Osteocyte (in vitro differentiated cells): Measurements from ENCODE around the gene RAB11FIP2. TPM values are rescaled to one million over a fixed set of nuclear protein-coding genes. Genes with fewer than 3 reads are reported as not detected.

Source experiments
- DNase-seq: peaks from one replicate; pipeline ENCODE4 v3.0.0; 2021; ENCODE audit warnings: mixed read lengths; ENCODE audit not compliant: unreplicated experiment; ENCODE audit errors: extremely low spot score
- H3K27ac Mint-ChIP-seq: one replicate; pipeline ENCODE4 v1.8.0; 2021; ENCODE audit warnings: mild to moderate bottlenecking, mixed read lengths; ENCODE audit not compliant: unreplicated experiment
- H3K27me3 Mint-ChIP-seq: one replicate; pipeline ENCODE4 v1.8.0; 2021; ENCODE audit warnings: mixed read lengths; ENCODE audit not compliant: unreplicated experiment
- H3K36me3 Mint-ChIP-seq: one replicate; pipeline ENCODE4 v1.8.0; 2021; ENCODE audit warnings: mixed read lengths; ENCODE audit not compliant: unreplicated experiment
- H3K4me1 Mint-ChIP-seq: one replicate; pipeline ENCODE4 v1.8.0; 2021; ENCODE audit warnings: mixed read lengths; ENCODE audit not compliant: unreplicated experiment
- H3K4me3 Mint-ChIP-seq: one replicate; pipeline ENCODE4 v1.8.0; 2021; ENCODE audit warnings: mild to moderate bottlenecking, moderate library complexity, mixed read lengths; ENCODE audit not compliant: unreplicated experiment
- H3K9me3 Mint-ChIP-seq: one replicate; pipeline ENCODE4 v1.8.0; 2021; ENCODE audit warnings: mixed read lengths; ENCODE audit not compliant: unreplicated experiment
- total RNA-seq: library from RNA; stranded (reverse); gene quantifications from 2 replicates; pipeline ENCODE4 v1.2.1, GENCODE V29; 2021
- TF ChIP-seq, protein P1 (sequence below): fragments of 200-600 bp; sonication (generic); IDR thresholded peaks from 2 replicates; pipeline ENCODE4 v1.5.0; 2021; ENCODE audit warnings: antibody characterized with exemption, mild to moderate bottlenecking, moderate library complexity

RAB11FIP2 gene
- total RNA-seq, 1 donor from 2014 or later: 23.1 TPM

DNA sequence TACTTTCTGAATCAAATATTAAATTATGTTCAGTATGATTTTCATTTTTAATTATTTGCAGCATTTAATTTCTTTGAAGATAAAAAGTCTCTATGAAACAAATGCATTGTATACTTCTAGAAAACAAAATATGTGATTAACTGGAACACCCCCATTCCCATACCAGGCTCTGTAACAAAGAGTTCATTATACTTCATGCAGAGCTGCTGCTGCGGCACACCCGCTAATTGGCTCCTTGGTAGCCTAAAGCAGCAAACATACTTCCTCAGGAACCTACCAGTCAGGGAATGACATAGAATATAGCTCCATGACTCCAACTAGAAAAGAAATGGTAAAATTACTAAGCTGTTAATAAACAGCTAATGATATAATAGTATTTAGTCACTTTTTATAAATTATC lies 19.3 kb downstream of the RAB11FIP2 start:
- Mint-ChIP-seq H3K27me3 (no peaks in the 10 kb centered on the region), H3K36me3 (peaks cover 5% of the 10 kb centered on the region), H3K27ac (no peak overlapping the region), H3K9me3 (no peaks in the 10 kb centered on the region), H3K4me1 (peaks cover 10% of the 10 kb centered on the region), H3K4me3 (no peak overlapping the region)
- TF ChIP-seq, protein P1, sequence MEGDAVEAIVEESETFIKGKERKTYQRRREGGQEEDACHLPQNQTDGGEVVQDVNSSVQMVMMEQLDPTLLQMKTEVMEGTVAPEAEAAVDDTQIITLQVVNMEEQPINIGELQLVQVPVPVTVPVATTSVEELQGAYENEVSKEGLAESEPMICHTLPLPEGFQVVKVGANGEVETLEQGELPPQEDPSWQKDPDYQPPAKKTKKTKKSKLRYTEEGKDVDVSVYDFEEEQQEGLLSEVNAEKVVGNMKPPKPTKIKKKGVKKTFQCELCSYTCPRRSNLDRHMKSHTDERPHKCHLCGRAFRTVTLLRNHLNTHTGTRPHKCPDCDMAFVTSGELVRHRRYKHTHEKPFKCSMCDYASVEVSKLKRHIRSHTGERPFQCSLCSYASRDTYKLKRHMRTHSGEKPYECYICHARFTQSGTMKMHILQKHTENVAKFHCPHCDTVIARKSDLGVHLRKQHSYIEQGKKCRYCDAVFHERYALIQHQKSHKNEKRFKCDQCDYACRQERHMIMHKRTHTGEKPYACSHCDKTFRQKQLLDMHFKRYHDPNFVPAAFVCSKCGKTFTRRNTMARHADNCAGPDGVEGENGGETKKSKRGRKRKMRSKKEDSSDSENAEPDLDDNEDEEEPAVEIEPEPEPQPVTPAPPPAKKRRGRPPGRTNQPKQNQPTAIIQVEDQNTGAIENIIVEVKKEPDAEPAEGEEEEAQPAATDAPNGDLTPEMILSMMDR: no peak
- no peak for DNase-seq

DNA sequence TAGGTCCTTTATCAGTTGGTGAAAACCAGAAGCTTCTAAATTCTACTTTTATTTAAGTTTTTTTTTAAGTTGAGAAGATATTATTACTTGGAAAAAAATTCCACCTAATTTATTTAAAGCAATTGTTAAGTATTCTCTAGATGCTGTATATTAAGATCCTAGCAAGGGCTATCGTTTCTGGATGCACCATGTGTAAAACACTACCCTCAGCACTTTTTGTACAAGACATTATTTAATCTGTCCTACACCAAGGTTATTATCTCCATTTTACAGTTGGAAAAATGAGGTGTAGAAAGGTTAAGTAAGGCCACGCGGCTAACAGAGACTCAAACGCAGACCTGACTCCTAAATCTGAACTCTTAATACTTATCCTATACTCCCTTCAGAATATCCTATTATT lies 19.8 kb downstream of the RAB11FIP2 start:
- Mint-ChIP-seq H3K27me3 (no peaks in the 10 kb centered on the region), H3K9me3 (no peaks in the 10 kb centered on the region), H3K4me1 (peaks cover 6% of the 10 kb centered on the region), H3K36me3 (peaks cover 5% of the 10 kb centered on the region), H3K4me3 (no peak overlapping the region), H3K27ac (no peak overlapping the region)
- TF ChIP-seq, protein P1: no peak
- no peak for DNase-seq

DNA sequence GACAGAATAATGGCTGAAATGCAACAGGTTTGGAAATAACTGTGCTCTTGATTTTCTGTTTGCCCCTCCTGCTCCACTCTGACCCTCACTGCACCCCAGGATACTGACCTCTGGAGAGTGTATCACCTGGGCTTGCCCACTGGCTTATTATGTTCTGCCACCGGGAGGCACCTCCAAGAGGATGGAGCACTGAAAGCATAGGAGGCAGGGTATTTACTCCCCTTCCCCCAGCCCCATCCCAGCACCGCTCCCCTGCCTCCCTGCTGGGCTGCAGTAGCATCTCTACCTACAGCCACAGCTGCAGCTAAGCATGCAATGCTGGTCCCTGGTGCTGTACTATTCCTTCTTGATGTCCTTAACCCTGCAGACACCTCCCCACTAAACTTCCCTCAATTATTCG lies 26.4 kb downstream of the RAB11FIP2 start:
- no peak for DNase-seq
- Mint-ChIP-seq H3K36me3 (peaks cover 6% of the 10 kb centered on the region), H3K27ac (no peak overlapping the region), H3K27me3 (no peaks in the 10 kb centered on the region), H3K4me3 (no peak overlapping the region), H3K4me1 (no peaks in the 10 kb centered on the region), H3K9me3 (no peaks in the 10 kb centered on the region)
- TF ChIP-seq, protein P1: no peak

DNA sequence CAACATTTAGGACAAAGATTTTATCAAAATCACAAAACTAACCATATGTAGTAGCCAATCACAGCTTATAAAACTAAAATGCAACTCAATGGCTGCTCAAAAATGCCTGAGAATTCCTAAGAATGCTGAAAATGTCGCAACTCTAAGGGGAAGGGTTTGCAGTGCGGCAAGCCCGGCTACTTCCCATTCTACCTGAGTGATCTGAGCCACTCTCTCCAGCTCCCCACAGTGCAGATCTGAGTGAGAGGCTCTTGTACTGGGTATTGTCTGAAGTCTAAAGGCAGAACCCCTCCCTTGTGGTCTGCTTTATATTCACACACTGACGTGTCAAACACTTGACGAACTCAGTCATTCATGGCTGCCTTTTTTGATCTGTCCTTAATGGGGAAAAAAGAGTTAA lies 28.9 kb downstream of the RAB11FIP2 start:
- H3K27me3 Mint-ChIP-seq: no peaks in the 10 kb centered on the region
- H3K4me1 Mint-ChIP-seq: no peaks in the 10 kb centered on the region
- H3K4me3 Mint-ChIP-seq: no peak overlapping the region
- TF ChIP-seq, protein P1: no peak
- no peak for DNase-seq
- H3K9me3 Mint-ChIP-seq: no peaks in the 10 kb centered on the region
- H3K36me3 Mint-ChIP-seq: peaks cover 15% of the 10 kb centered on the region
- no peak overlapping the region for H3K27ac Mint-ChIP-seq

DNA sequence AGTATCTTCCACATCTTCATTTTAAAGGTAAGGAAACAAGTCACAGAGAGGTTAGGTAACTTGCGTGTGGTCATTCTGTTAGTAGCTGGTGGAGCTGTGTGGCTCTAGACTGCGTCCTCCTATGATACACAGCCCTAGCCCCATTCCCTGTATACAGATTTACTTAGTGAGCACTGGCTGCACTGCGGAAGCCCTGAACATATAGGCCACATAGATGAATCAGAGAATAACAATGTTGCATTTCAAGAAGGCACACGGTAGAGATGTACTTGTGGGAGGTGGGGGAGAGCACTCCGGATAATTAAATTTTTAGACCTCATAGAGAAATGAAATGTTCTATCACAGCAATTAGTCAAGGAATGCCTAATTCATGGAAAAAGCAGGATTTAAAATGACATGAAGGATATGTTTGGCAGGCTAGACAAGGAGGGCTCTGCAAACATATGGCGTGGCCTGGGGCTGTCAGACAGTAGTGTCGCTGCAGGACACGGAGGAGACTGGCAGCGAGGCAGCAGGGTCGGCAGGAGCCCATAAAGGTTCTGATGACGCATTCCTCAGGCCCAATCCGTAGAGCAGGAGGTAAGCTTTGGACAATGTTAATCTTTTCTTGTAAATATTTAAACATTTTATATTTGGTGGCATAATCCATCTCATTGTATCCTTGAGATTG lies 29.5 kb downstream of the RAB11FIP2 start:
- Mint-ChIP-seq H3K36me3 (peaks cover 17% of the 10 kb centered on the region), H3K9me3 (no peaks in the 10 kb centered on the region), H3K4me3 (no peak overlapping the region), H3K27ac (no peak overlapping the region), H3K4me1 (no peaks in the 10 kb centered on the region), H3K27me3 (no peaks in the 10 kb centered on the region)
- TF ChIP-seq, protein P1: no peak
- DNase-seq: no peak
